22Rv1 (cell line): ENCODE data around the gene EVI5.

Experiments used
- CTCF ChIP-seq: fragments of 450-650 bp; IDR thresholded peaks from 2 replicates; pipeline ENCODE4 v1.5.1; 2017; ENCODE audit warnings: mild to moderate bottlenecking
- ZFX ChIP-seq: fragments of 450-650 bp; IDR thresholded peaks from 2 replicates; pipeline ENCODE4 v1.6.1; 2017; ENCODE audit warnings: antibody characterized with exemption, borderline replicate concordance

- TF ChIP-seq CTCF = no peak
- TF ChIP-seq ZFX = no peak
These were observed 275.3 kb downstream of the EVI5 start for GRCh38 chr1:92509619-92510018.
